HL-60/S4 treated with phorbol 12-myristate 13-acetate at 8.2 ng/mL for 4 days and 3 days (cell line): ENCODE data around the gene FLCN.
"Not testable (repeated sequence)": the region's sequence is repeated elsewhere in the genome, so short reads cannot be mapped to it uniquely, and the experiment has no call there.

Experiments used
- in situ Hi-C: fragments of 300-500 bp; cut with MboI; formaldehyde crosslinking; loops from 2 replicates; pipeline ENCODE4 v1.15.0; 2022; ENCODE audit warnings: low sequenced_read_pairs

FLCN gene, protein sequence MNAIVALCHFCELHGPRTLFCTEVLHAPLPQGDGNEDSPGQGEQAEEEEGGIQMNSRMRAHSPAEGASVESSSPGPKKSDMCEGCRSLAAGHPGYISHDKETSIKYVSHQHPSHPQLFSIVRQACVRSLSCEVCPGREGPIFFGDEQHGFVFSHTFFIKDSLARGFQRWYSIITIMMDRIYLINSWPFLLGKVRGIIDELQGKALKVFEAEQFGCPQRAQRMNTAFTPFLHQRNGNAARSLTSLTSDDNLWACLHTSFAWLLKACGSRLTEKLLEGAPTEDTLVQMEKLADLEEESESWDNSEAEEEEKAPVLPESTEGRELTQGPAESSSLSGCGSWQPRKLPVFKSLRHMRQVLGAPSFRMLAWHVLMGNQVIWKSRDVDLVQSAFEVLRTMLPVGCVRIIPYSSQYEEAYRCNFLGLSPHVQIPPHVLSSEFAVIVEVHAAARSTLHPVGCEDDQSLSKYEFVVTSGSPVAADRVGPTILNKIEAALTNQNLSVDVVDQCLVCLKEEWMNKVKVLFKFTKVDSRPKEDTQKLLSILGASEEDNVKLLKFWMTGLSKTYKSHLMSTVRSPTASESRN

GRCh38 chr17:17237026-17237799 is at the start of gene FLCN:
TSS of gene FLCN (minus strand) at chr17:17237168. CDS start at chr17:17228137, 9,031 bp downstream.
- in situ Hi-C loops, result no loop called here

DNA sequence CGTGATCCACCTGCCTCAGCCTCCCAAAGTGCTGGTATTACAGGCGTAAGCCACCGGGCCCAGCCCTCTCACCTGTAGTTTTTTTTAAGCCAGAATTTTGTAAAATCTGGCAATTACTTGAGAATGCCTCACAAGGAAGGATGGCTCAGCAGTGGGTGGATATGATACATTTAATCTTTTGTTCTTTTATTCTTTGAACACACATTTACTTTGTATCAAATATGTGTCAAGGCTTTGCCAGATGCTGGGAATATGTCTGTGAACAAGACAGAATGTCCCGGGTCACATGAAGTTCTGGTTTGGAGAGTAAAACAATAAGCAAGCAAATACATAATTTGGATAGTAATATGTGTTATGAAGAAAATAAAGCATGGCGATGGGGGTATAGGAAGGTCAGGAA is 49.0 kb upstream of the FLCN start:
- in situ Hi-C loops, result no loop called here

GRCh38 chr17:17280613-17281549 is 43.9 kb upstream of the FLCN start, which contains the start of gene COPS3:
TSS of gene COPS3 (minus strand) at chr17:17281246. CDS start at chr17:17281186, 60 bp downstream.
- in situ Hi-C loops, result no loop called here

- in situ Hi-C loops, result no loop called here
Observed at GRCh38 chr17:17279316-17279715, 42.3 kb upstream of the FLCN start.

DNA sequence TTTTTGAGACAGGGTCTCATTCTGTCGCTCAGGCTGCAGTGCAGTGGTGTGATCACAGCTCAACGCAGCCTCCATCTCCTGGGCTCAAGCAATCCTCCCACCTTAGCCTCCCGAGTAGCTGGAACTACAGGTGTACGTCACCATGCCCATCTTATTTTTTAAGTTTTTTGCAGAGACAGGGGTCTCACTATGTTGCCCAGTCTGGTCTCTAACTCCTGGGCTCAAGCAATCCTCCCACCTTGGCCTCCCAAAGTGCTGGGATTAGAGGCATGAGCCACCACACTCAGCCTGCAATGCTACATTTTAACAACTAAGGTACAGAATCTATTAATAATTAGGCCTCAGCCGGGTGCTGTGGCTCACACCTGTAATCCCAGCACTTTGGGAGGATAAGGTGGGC is 40.5 kb upstream of the FLCN start:
- in situ Hi-C loops, result not testable (repeated sequence)

- in situ Hi-C loops, result no loop called here
Observed at GRCh38 chr17:17275971-17276370, 39.0 kb upstream of the FLCN start.

GRCh38 chr17:17269926-17270773 is 33.2 kb upstream of the FLCN start:
- in situ Hi-C loops, result no loop called here

GRCh38 chr17:17264430-17264829 is 27.5 kb upstream of the FLCN start:
- in situ Hi-C loops, result no loop called here

GRCh38 chr17:17258998-17259397 is 22.0 kb upstream of the FLCN start:
- in situ Hi-C loops, result no loop called here

- in situ Hi-C loops, result no loop called here
Observed at GRCh38 chr17:17258011-17258410, 21.0 kb upstream of the FLCN start.

GRCh38 chr17:17256316-17256715 is 19.3 kb upstream of the FLCN start:
- in situ Hi-C loops, result no loop called here

DNA sequence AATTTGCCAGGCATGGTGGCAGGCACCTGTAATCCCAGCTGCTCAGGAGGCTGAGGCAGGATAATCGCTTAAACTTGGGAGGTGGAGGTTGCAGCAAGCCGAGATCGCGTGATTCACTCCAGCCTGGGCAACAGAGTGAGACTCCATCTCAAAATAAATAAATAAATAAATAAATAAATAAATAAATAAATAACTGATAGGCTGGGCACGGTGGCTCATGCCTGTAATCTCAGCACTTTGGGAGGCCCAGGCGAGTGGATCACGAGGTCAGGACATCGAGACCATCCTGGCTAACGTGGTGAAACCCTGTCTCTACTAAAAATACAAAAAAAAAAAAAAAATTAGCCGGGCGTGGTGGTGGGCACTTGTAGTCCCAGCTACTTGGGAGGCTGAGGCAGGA is 18.7 kb upstream of the FLCN start:
- in situ Hi-C loops, result not testable (repeated sequence)

GRCh38 chr17:17254036-17254435 is 17.1 kb upstream of the FLCN start:
- in situ Hi-C loops, result no loop called here

DNA sequence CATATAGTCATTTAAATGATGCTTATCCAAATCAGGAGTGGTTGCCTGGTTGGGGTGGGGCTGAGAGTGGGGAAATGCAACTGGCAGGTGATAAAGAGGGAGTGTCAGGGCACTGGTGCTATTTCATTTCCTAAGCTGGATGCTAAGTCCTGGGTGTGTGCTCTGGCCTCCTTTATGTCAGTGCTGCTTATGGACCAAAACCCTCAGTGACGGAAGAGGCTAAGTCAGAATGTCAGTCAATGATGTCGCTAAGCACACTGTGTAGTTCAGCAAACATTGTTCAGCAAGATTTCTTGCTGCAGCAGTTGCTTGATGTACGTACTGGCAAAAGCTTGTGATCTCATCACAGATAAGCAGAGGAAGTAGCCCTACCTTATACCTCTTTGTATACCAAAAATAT is 16.4 kb upstream of the FLCN start:
- in situ Hi-C loops, result no loop called here

GRCh38 chr17:17252149-17252661 is 15.2 kb upstream of the FLCN start:
- in situ Hi-C loops, result no loop called here

DNA sequence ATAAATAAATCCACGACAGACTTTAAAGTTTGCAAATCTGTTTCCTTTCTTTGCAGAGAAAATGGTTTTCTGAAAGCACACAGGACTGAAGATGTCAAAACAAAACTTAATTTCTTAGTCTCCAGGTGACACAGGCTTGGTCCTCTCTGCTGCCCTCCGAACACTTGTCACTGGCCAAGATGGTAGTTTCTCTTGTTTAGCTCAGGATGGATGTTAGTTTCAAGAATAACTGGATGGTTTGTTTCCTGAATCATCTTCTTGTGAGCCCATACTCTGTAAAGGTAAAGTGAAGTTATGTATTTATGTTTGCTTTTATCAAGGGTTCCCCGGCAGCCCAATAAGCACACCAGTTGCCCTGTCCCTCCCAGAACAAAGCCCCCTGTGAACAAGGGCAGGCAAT is 9.9 kb upstream of the FLCN start:
- in situ Hi-C loops, result no loop called here

DNA sequence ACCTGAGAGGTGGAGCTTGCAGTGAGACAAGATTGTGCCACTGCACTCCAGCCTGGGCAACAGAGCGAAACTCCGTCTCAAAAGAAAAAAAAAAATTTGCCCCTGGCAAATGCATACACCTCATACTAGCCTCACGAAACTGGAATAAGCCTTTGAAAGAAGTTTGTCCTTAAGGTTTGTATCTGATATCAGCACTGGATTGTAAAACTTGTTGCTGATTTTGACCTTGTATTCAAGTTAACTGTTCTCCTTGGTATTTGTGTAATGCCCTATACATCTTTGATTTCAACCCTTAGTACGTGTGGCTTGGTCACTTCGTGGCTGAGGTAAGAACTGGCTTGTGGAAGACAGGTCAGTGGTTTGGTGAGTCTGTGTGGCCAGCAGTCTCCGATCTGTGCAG is 6.2 kb upstream of the FLCN start:
- in situ Hi-C loops, result no loop called here

DNA sequence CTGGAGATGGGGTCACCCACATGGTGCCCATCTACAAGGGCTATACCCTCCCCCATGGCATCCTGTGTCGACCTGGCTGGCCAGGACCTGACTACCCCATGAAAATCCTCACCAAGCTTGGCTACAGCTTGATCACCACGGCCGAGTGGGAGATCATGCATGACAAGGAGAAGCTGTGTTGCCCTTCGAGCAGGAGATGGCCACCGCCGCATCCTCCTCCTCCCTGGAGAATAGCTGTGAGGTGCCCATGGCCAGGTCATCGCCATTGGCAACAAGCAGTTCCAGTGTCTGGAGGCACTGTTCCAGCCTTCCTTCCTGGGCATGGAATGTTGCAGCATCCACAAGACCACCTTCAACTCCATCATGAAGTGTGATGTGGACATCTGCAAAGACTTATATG is 5.3 kb upstream of the FLCN start:
- in situ Hi-C loops, result no loop called here

GRCh38 chr17:17241656-17242055 is 4.7 kb upstream of the FLCN start:
- in situ Hi-C loops, result no loop called here

- in situ Hi-C loops, result no loop called here
Observed at GRCh38 chr17:17239832-17240231, 2.9 kb upstream of the FLCN start.
